Measurements from ENCODE around the gene ACOXL. TPM values are rescaled to one million over a fixed set of nuclear protein-coding genes. Genes with fewer than 3 reads are reported as not detected.

ACOXL gene
- total and polyA plus RNA-seq, 2 donors (not counting 3 experiments of a cell fraction or from before 2014, with no cell fraction given), result not detected

- no peaks in the 10 kb centered on the region for H3K36me3 ChIP-seq (ENCODE audit: control insufficient read depth in 2 of 2, extremely low read depth in 1 of 2, insufficient read depth in 2 of 2, low read length in 2 of 2)
- H2AFZ ChIP-seq (ENCODE audit: low read depth, low read length), result no peak overlapping the region
- no peaks in the 10 kb centered on the region for H3K9me1 ChIP-seq (replicated peaks; ENCODE audit: control insufficient read depth, extremely low read depth, insufficient read depth, low read length)
- H3K4me1 ChIP-seq (ENCODE audit: control insufficient read depth, extremely low read depth, insufficient read depth, low read length), result no peaks in the 10 kb centered on the region
- dilution Hi-C loops (cut with MboI; ENCODE audit: extremely low pct_ligation_motif_present, low sequenced_read_pairs), result no loop called here
- ChIA-PET CTCF (no interaction called here), POLR2A (no interaction called here)
- peaks cover 11 to 13% of the 10 kb centered on the region in 2 experiments for H3K27me3 ChIP-seq (ENCODE audit: control insufficient read depth in 2 of 2, insufficient read depth in 2 of 2, low read length in 2 of 2)
- BruUV-seq (replicated peaks), result no TSS peak
- DNase-seq (ENCODE audit: low read depth, low spot score), result no peak
- H4K20me1 ChIP-seq (replicated peaks; ENCODE audit: control insufficient read depth, extremely low read depth, insufficient read depth, low read length), result no peaks in the 10 kb centered on the region
- TF ChIP-seq EZH2 (IDR thresholded peaks at IDR 0.05; ENCODE audit: borderline replicate concordance, low read depth, low read length, severe bottlenecking) (no peak), JUN (IDR thresholded peaks at IDR 0.05; ENCODE audit: borderline replicate concordance, insufficient read depth, insufficient read length, low read depth) (no peak), MAX (IDR thresholded peaks at IDR 0.05; ENCODE audit: insufficient read depth, insufficient read length) (no peak), MYC (IDR thresholded peaks at IDR 0.05; ENCODE audit: low read depth, low read length) (no peak), GATA2 (IDR thresholded peaks at IDR 0.05; ENCODE audit: insufficient read depth, insufficient read length, low read depth, low read length) (no peak), FOS (IDR thresholded peaks at IDR 0.05; ENCODE audit: borderline replicate concordance, insufficient read depth, low read length) (no peak), POLR2A (IDR thresholded peaks at IDR 0.05; ENCODE audit: low read depth, low read length) (no peak), CTCF (IDR thresholded peaks at IDR 0.05; ENCODE audit: extremely low read depth in 1 of 2, insufficient read depth in 1 of 2, low read depth in 1 of 2, low read length in 2 of 2) (no peak), POLR2AphosphoS5 (IDR thresholded peaks at IDR 0.05; ENCODE audit: insufficient read depth, low read depth, low read length) (no peak)
- H3K9ac ChIP-seq (replicated peaks; ENCODE audit: extremely low read depth, insufficient read depth, low read length), result no peak overlapping the region
- H3K4me2 ChIP-seq (ENCODE audit: insufficient read depth, low read length), result no peak overlapping the region
- H3K9me3 ChIP-seq (replicated peaks; ENCODE audit: control insufficient read depth, insufficient read depth, low read length), result no peaks in the 10 kb centered on the region
- intact Hi-C loops (cut with micrococcal nuclease), result no loop called here
- no peak overlapping the region for H3K27ac ChIP-seq (ENCODE audit: insufficient read depth, low read depth, low read length)
- H3K79me2 ChIP-seq (ENCODE audit: control insufficient read depth, insufficient read depth, low read length), result no peaks in the 10 kb centered on the region
- FAIRE-seq, result no peak
- no peak overlapping the region for H3K4me3 ChIP-seq (replicated peaks in 1 of 3; ENCODE audit: insufficient read depth in 1 of 3, low read depth in 1 of 3, low read length in 3 of 3)
Measured at GRCh38 chr2:110807522-110807921, 75.1 kb downstream of the ACOXL start.
